BLaER1 treated with 17β-estradiol and CSF1 and Interleukin-3, amounts not matched to agents 10 nM and 100 nM (cell line): ENCODE results near the gene PAIP2.
A peak's percentile ranks its signal among the peaks of the same experiment; 100 is the strongest.

Experiments used
- H3K27ac ChIP-seq, 11 experiments: shearing (Covaris generic); formaldehyde crosslinking; 2 replicates each; pipeline ENCODE4 v1.8.1; 2022
- H3K27me3 ChIP-seq, 11 experiments: shearing (Covaris generic); formaldehyde crosslinking; 2 replicates each; pipeline ENCODE4 v1.8.1; 2022
- H3K36me3 ChIP-seq, 11 experiments: shearing (Covaris generic); formaldehyde crosslinking; 2 replicates each; pipeline ENCODE4 v1.8.1; 2022
- H3K4me1 ChIP-seq, 10 experiments: shearing (Covaris generic); formaldehyde crosslinking; 2 replicates each; pipeline ENCODE4 v1.8.1; 2022
- H3K4me2 ChIP-seq, 11 experiments: shearing (Covaris generic); formaldehyde crosslinking; 2 replicates each; pipeline ENCODE4 v1.8.1; 2022
- H3K4me3 ChIP-seq, 10 experiments: shearing (Covaris generic); formaldehyde crosslinking; 2 replicates each; pipeline ENCODE4 v1.8.1; 2022
- H3K9ac ChIP-seq, 11 experiments: shearing (Covaris generic); formaldehyde crosslinking; 2 replicates each; pipeline ENCODE4 v1.8.1; 2022
- H3K9me3 ChIP-seq, 11 experiments: shearing (Covaris generic); formaldehyde crosslinking; replicated peaks in 1 of 11; 2 replicates each; pipeline ENCODE4 v1.8.1; 2022
- H4K20me1 ChIP-seq, 11 experiments: shearing (Covaris generic); formaldehyde crosslinking; 2 replicates each; pipeline ENCODE4 v1.8.1; 2022
- Cebpa-rat ChIP-seq, 11 experiments: shearing (Covaris generic); IDR thresholded peaks; 2 replicates each; pipeline ENCODE4 v1.8.1; 2022

The PAIP2 gene

DNA sequence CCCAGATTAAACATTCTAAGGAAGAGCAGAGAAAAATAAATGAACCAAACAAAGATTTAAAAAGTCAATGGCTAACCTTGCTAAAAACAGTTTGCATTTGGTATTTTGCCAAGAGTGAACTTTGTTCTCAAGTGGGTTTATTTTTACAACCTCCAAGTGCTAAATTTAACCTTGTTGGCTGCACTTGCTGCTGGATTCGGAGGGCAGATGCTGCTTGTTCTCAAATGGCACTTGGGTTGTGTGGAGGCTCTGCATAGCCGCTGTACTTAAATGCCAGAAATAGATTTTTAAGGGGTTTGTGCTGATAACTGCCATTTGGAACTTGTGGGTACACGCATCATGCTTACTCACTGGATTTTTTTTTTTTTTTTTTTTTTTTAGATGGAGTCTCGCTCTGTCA, 75.6 kb downstream of the PAIP2 start:
- 0 out of 22 replicates have a peak overlapping the region, but pooled peaks of 3 of the 11 experiments have one; percentile 5 to 14 (median 9) for H3K9ac ChIP-seq
- no peaks in the 10 kb centered on the region; a peak in 1 of 22 replicates for H3K9me3 ChIP-seq
- peak overlapping the region; percentile 27 to 86 (median 69); a peak in 21 of 22 replicates for H3K4me2 ChIP-seq
- H3K36me3 ChIP-seq = peaks cover 0 to 50% (median 16%) of the 10 kb centered on the region in 11 experiments; a peak in 16 of 22 replicates
- peaks cover 53 to 82% (median 65%) of the 10 kb centered on the region in 10 experiments for H3K4me1 ChIP-seq
- no peaks in the 10 kb centered on the region for H3K27me3 ChIP-seq
- H3K4me3 ChIP-seq = no peak overlapping the region
- no peaks in the 10 kb centered on the region for H4K20me1 ChIP-seq
- TF ChIP-seq Cebpa-rat (IDR thresholded peaks at IDR 0.05) = no peak
- peak overlapping the region in 4 of 11 experiments; percentile 28 to 52 (median 37); a peak in 5 of 22 replicates for H3K27ac ChIP-seq

DNA sequence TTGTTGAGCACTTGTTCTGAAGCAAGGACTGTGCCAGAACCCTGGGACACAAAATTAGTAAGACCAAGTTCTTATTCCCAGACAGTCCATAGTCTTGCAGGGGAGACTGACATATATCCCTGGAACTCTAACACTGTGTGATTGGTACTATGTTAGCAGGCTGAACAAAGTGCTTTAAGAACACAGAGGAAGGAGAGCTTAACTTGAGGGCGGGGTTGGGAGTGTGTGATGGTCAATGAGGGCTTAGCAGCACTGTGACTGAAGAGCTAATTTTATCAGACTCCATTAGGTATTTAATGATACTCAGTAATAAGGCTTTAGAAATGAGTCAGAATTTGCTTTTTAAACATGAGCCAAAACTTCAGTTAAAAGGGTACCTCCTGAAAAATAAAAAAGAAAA, 77.1 kb downstream of the PAIP2 start:
- H3K4me2 ChIP-seq = peak overlapping the region; percentile 27 to 86 (median 69); a peak in 20 of 22 replicates

More for the DNA sequence above, 77.1 kb downstream of the PAIP2 start:
- H3K9me3 ChIP-seq = no peaks in the 10 kb centered on the region; a peak in 1 of 22 replicates
- no peak for TF ChIP-seq Cebpa-rat (IDR thresholded peaks at IDR 0.05)
- H3K4me1 ChIP-seq = peaks cover 54 to 84% (median 69%) of the 10 kb centered on the region in 10 experiments
- peak overlapping the region in 2 of 11 experiments; percentile 22 to 33; a peak in 3 of 22 replicates for H3K27ac ChIP-seq
- no peak overlapping the region for H3K4me3 ChIP-seq
- H3K27me3 ChIP-seq = no peaks in the 10 kb centered on the region
- H3K9ac ChIP-seq = peak overlapping the region in 8 of 11 experiments; percentile 7 to 32 (median 20); a peak in 4 of 22 replicates
- H3K36me3 ChIP-seq = peaks cover 3 to 37% (median 18%) of the 10 kb centered on the region in 11 experiments; a peak in 17 of 22 replicates
- no peaks in the 10 kb centered on the region for H4K20me1 ChIP-seq
